ENCODE results near the gene ADAM19. TPM values are rescaled to one million over a fixed set of nuclear protein-coding genes. Genes with fewer than 3 reads are reported as not detected.

ADAM19 gene
- total and polyA plus RNA-seq, 2 donors from 2014 or later, result 0.88 to 9.2 TPM

DNA sequence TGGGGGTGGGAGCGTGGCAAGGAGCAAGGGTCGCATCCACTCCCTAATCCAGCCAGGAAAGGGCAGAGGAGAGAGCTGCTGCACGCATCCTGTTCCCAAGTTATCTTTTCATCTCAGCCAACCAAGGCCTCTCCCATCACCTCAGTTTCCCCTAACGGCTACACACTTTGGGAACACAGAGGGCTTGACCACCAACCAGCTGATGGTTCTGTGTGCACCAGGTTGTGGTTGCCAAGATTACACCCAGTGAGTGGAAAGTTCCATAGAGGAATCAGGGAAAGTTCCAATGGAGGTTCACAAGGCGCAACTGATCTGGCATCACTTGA lies 53.9 kb downstream of the ADAM19 start:
- Histone ChIP-seq H3K27ac (ENCODE audit: low read depth in 2 of 2, low read length in 2 of 2) (no peak overlapping the region), H3K27me3 (ENCODE audit: control insufficient read depth, insufficient read depth, low read length) (no peaks in the 10 kb centered on the region), H3K4me1 (ENCODE audit: control insufficient read depth in 2 of 3, insufficient read depth in 2 of 3, low read depth in 1 of 3, low read length in 3 of 3) (no peaks in the 10 kb centered on the region), H3K36me3 (ENCODE audit: control insufficient read depth in 2 of 3, insufficient read depth in 3 of 3, low read length in 3 of 3) (no peaks in the 10 kb centered on the region), H3K9me3 (ENCODE audit: control insufficient read depth in 2 of 3, insufficient read depth in 1 of 3, low read length in 3 of 3) (no peaks in the 10 kb centered on the region), H3K4me3 (ENCODE audit: low read length in 3 of 3) (no peak overlapping the region), H3K9ac (ENCODE audit: low read length in 3 of 3) (no peak overlapping the region)
- intact Hi-C loops (cut with DNase I), result no loop called here
- no peak for DNase-seq
- TF ChIP-seq, protein P1, sequence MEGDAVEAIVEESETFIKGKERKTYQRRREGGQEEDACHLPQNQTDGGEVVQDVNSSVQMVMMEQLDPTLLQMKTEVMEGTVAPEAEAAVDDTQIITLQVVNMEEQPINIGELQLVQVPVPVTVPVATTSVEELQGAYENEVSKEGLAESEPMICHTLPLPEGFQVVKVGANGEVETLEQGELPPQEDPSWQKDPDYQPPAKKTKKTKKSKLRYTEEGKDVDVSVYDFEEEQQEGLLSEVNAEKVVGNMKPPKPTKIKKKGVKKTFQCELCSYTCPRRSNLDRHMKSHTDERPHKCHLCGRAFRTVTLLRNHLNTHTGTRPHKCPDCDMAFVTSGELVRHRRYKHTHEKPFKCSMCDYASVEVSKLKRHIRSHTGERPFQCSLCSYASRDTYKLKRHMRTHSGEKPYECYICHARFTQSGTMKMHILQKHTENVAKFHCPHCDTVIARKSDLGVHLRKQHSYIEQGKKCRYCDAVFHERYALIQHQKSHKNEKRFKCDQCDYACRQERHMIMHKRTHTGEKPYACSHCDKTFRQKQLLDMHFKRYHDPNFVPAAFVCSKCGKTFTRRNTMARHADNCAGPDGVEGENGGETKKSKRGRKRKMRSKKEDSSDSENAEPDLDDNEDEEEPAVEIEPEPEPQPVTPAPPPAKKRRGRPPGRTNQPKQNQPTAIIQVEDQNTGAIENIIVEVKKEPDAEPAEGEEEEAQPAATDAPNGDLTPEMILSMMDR (IDR thresholded peaks at IDR 0.05; ENCODE audit: borderline replicate concordance, extremely low read depth, insufficient read depth), result no peak
- FAIRE-seq, result no peak

DNA sequence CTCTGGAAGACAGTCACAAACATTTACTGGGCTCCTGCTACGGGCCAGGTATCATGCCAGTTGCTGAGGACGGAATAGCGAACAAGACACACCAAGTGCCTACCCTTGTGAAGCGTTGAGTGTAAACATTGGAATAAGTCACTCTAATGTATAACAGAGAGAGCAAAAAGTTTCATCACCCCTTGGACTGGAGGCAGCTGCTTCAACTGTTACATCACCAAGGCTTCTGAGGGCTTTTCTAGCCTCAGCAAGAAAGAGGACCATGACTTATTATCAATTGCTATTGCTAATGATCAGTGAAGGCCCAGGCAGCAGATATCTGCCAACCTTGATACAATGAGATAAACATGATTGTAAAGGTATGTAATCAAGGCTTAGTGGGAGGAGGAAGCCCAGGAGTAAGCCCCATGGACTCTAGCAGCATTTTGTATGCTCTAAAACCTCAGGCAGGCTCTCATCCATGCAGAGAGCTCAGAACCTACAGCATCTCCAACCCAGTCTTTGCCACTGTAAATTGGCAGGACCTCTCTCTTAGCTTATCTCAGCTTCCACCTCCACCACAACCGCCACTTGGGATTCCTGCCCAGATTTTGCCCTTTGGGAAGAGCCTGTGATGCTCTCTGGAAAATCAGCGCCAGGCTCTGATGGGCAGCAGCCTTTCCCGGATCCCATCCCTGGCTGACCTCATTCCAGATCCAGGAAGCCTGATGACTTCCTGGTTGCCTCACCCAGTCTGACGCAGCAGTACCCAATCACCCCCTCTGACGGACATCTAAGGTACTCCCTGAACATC lies 54.5 kb downstream of the ADAM19 start:
- Histone ChIP-seq H3K36me3 (ENCODE audit: control insufficient read depth in 2 of 3, insufficient read depth in 3 of 3, low read length in 3 of 3) (no peaks in the 10 kb centered on the region), H3K9me3 (ENCODE audit: control insufficient read depth in 2 of 3, insufficient read depth in 1 of 3, low read length in 3 of 3) (no peaks in the 10 kb centered on the region)
- FAIRE-seq, result no peak

DNA sequence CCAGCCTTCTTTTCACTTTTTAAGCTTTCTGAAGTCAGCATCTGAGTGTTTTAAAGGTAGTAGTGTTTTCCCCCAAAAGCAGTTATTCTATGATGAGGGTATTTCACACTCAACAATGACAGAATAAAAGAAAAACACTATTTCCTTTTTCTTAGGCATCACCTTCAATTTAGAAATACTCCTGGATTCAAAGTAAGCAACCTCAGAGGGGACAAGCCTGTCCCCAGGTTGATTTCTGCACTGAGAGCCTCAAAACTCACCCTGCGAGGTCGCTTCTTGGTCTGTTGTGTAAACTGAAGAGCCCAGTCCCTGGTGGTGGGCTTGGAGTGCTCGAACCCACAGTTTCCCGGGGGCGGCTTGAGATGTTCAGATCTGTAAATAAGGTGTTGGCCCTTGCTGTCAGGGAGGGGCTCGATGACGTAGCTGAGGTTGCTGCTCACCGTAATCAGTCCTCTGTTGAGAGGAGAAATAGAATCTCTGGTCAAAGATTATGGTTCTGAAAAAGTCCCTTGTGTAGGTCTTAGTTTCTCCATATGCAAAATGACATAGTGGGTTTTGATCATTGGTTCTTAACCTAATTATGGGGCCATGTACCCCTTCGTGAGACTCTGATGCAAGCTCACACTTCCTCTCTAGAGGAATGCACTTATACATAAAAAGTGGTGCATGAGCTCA lies 55.9 kb downstream of the ADAM19 start:
- FAIRE-seq (no peak), DNase-seq (no peak)
- no peaks in the 10 kb centered on the region for H3K36me3 ChIP-seq (ENCODE audit: control insufficient read depth in 2 of 3, insufficient read depth in 3 of 3, low read length in 3 of 3)
- TF ChIP-seq, protein P1 (IDR thresholded peaks at IDR 0.05; ENCODE audit: borderline replicate concordance, extremely low read depth, insufficient read depth), result no peak
- no peaks in the 10 kb centered on the region for H3K27me3 ChIP-seq (ENCODE audit: control insufficient read depth, insufficient read depth, low read length)
- intact Hi-C loops (cut with DNase I), result no loop called here
- no peak overlapping the region for H3K27ac ChIP-seq (ENCODE audit: low read depth in 2 of 2, low read length in 2 of 2)
- H3K9me3 ChIP-seq (ENCODE audit: control insufficient read depth in 2 of 3, insufficient read depth in 1 of 3, low read length in 3 of 3), result no peaks in the 10 kb centered on the region
- no peaks in the 10 kb centered on the region for H3K4me1 ChIP-seq (ENCODE audit: control insufficient read depth in 2 of 3, insufficient read depth in 2 of 3, low read depth in 1 of 3, low read length in 3 of 3)
- no peak overlapping the region for H3K9ac ChIP-seq (ENCODE audit: low read length in 3 of 3)
- no peak overlapping the region for H3K4me3 ChIP-seq (ENCODE audit: low read length in 3 of 3)

More for the DNA sequence above, 54.5 kb downstream of the ADAM19 start:
- H3K4me3 ChIP-seq (ENCODE audit: low read length in 3 of 3), result no peak overlapping the region
- no peak overlapping the region for H3K27ac ChIP-seq (ENCODE audit: low read depth in 2 of 2, low read length in 2 of 2)
- H3K4me1 ChIP-seq (ENCODE audit: control insufficient read depth in 2 of 3, insufficient read depth in 2 of 3, low read depth in 1 of 3, low read length in 3 of 3), result no peaks in the 10 kb centered on the region
- H3K9ac ChIP-seq (ENCODE audit: low read length in 3 of 3), result no peak overlapping the region
- no peak for DNase-seq
- intact Hi-C loops (cut with DNase I), result no loop called here
- H3K27me3 ChIP-seq (ENCODE audit: control insufficient read depth, insufficient read depth, low read length), result no peaks in the 10 kb centered on the region
- TF ChIP-seq, protein P1 (IDR thresholded peaks at IDR 0.05; ENCODE audit: borderline replicate concordance, extremely low read depth, insufficient read depth), result no peak
